GOT3 (cell line): ENCODE data around the gene C5AR2.
"Not testable (repeated sequence)": the region's sequence is repeated elsewhere in the genome, so short reads cannot be mapped to it uniquely, and the experiment has no call there.

ENCODE experiments used
- DNase-seq: peaks from one replicate; lab custom pipeline; 2025; ENCODE audit warnings: mixed read lengths; lab: John Stamatoyannopoulos, UW

The C5AR2 gene

GRCh38 chr19:47331931-47332547 lies at the start of gene C5AR2:
Gene C5AR2 (plus strand): TSS chr19:47332175. CDS start chr19:47340800, 8,625 bp downstream.
- DNase-seq: no peak

- DNase-seq: no peak
Observed at GRCh38 chr19:47283405-47284059, 48.4 kb upstream of the C5AR2 start.

- no peak for DNase-seq
Observed at GRCh38 chr19:47284324-47284899, 47.6 kb upstream of the C5AR2 start.

- DNase-seq: peak; percentile 25
Observed at GRCh38 chr19:47296036-47296435, 35.9 kb upstream of the C5AR2 start.

GRCh38 chr19:47300867-47301266 lies 31.1 kb upstream of the C5AR2 start:
- not testable (repeated sequence) for DNase-seq

- no peak for DNase-seq
Observed at GRCh38 chr19:47302249-47302648, 29.7 kb upstream of the C5AR2 start.

- DNase-seq: no peak
Observed at GRCh38 chr19:47303966-47304365, 28.0 kb upstream of the C5AR2 start.

GRCh38 chr19:47305309-47305751 lies 26.6 kb upstream of the C5AR2 start:
- DNase-seq: peak; percentile 25

- DNase-seq: no peak
Observed at GRCh38 chr19:47306303-47306702, 25.7 kb upstream of the C5AR2 start.

GRCh38 chr19:47309038-47309437 lies 22.9 kb upstream of the C5AR2 start:
- no peak for DNase-seq

GRCh38 chr19:47309608-47310007 lies 22.4 kb upstream of the C5AR2 start, which contains the start of gene C5AR1:
Gene C5AR1 (plus strand): TSS chr19:47309861. CDS start chr19:47309896, 35 bp downstream.
- no peak for DNase-seq

- no peak for DNase-seq
Observed at GRCh38 chr19:47310323-47310722, 21.7 kb upstream of the C5AR2 start.

GRCh38 chr19:47310819-47311218 lies 21.2 kb upstream of the C5AR2 start:
- no peak for DNase-seq

GRCh38 chr19:47312366-47313006 lies 19.5 kb upstream of the C5AR2 start:
- no peak for DNase-seq

GRCh38 chr19:47313754-47314295 lies 18.1 kb upstream of the C5AR2 start:
- DNase-seq: no peak

GRCh38 chr19:47315125-47315821 lies 16.7 kb upstream of the C5AR2 start:
- DNase-seq: peak; percentile 61

GRCh38 chr19:47316513-47316912 lies 15.5 kb upstream of the C5AR2 start:
- no peak for DNase-seq

- DNase-seq: no peak
Observed at GRCh38 chr19:47319923-47320871, 11.8 kb upstream of the C5AR2 start.

- no peak for DNase-seq
Observed at GRCh38 chr19:47321630-47322029, 10.3 kb upstream of the C5AR2 start.

- DNase-seq: no peak
Observed at GRCh38 chr19:47322058-47322457, 9.9 kb upstream of the C5AR2 start.

- no peak for DNase-seq
Observed at GRCh38 chr19:47323409-47323808, 8.6 kb upstream of the C5AR2 start.
